Spleen (tissue), 7 donors: Measurements from ENCODE around the gene C2orf92.

Source experiments
- POLR2AphosphoS5 ChIP-seq, 3 donors: sonication (generic); formaldehyde crosslinking; IDR thresholded peaks; one replicate each; pipeline ENCODE4 v1.5.1; 2017; ENCODE audit warnings: antibody characterized with exemption in 3 of 3
- TF ChIP-seq, protein P1 (sequence below), 11 experiments: fragments of 200-600 bp in 7 of 11; fragments of 450-650 bp in 4 of 11; sonication (generic) in 4 of 11; IDR thresholded peaks in 8 of 11; conservative IDR thresholded peaks in 3 of 11; 1 replicate in 7 of 11; 2 replicates in 4 of 11; pipeline versions ENCODE4 v1.4.0 to v1.8.0; 2016 to 2021; ENCODE audit warnings: antibody characterized with exemption in 11 of 11, inconsistent platforms in 4 of 11, mild to moderate bottlenecking in 1 of 11
- donor health status: DM: no; HTN: no; CAD: no; lungs with moderate emphysema.
- donor health status: DM: no; HTN: no; CAD: no.
- donor health status: DM: no; HTN: no; CAD: no.

GRCh38 chr2:97708608-97709007 is 39.1 kb downstream of the C2orf92 start:
- TF ChIP-seq, protein P1, sequence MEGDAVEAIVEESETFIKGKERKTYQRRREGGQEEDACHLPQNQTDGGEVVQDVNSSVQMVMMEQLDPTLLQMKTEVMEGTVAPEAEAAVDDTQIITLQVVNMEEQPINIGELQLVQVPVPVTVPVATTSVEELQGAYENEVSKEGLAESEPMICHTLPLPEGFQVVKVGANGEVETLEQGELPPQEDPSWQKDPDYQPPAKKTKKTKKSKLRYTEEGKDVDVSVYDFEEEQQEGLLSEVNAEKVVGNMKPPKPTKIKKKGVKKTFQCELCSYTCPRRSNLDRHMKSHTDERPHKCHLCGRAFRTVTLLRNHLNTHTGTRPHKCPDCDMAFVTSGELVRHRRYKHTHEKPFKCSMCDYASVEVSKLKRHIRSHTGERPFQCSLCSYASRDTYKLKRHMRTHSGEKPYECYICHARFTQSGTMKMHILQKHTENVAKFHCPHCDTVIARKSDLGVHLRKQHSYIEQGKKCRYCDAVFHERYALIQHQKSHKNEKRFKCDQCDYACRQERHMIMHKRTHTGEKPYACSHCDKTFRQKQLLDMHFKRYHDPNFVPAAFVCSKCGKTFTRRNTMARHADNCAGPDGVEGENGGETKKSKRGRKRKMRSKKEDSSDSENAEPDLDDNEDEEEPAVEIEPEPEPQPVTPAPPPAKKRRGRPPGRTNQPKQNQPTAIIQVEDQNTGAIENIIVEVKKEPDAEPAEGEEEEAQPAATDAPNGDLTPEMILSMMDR (IDR thresholded peaks at IDR 0.05 in 8 of 11, conservative IDR thresholded peaks at IDR 0.05 in 3 of 11), result no peak
- TF ChIP-seq POLR2AphosphoS5 (IDR thresholded peaks at IDR 0.05), result no peak
